Activated T-helper 1 cell treated with Interleukin-2 at 50 U/mL for 16 hours (primary cell): ENCODE results near the gene SYCE3.

Source experiments
- DNase-seq: peaks from one replicate; pipeline ENCODE4 v3.0.0-alpha.2; 2020; ENCODE audit warnings: low read depth

Gene SYCE3

DNA sequence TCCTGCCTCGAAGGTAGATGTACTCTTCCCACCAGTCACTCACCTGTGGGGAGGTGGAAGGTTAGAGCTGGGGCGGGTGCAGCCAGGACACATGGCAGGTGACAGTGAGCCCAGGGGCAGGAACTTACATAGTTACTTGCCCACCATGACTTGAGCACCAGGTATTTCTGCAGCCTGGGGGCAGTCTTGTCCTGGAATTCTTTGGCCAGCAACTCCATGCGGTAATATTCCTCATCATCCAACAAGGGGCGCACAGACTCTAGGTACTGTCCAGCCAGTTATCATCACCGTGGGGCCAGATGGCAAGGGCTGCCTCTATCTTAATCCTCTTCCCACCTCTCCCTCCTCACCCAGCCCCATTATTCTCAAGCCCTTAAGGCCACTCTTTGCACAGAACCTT is 13.4 kb upstream of the SYCE3 start:
- DNase-seq, result no peak

DNA sequence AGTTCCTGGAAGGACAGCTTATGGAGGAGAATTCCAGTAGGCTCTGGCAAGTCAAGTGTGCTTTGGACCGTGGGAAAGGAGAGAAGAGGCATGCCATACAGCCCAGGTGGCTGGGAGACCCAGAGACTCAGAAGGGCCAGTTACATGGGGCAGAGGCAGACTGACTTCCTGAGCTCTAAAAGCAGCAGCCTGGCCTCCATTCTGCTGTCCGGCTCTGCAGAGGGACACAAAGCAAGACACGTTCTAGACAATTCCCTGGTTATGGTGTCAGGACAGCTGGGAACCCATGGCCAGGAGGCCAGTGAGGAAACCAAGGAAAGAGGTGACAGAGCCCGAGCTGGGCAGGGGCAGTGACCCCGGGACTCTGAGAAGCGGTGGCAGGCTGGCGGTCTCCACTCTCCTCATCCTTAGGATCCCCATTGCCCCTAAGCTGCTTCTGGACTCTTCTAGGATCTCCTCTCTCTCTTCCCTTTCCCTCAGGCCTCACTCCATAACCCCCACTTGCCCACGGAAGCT is 12.8 kb upstream of the SYCE3 start:
- DNase-seq, result no peak

DNA sequence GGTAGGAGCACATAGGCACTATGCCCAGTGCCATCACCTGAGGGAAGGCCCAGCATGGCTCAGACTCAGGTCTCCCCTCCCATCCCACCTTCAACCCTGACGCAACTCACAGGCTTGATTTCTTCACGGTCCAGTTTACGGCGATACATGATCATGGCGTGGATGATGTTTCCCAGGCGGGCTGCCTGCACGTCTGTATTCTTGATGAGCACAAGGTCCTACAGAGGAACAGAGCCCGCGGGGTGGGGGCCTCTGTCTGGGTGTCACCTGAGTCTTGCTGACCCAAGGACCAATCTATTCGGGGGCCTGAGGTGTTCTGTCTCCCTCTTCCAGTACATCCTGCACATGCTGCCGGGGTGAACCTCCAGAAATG is 11.7 kb upstream of the SYCE3 start:
- no peak for DNase-seq

DNA sequence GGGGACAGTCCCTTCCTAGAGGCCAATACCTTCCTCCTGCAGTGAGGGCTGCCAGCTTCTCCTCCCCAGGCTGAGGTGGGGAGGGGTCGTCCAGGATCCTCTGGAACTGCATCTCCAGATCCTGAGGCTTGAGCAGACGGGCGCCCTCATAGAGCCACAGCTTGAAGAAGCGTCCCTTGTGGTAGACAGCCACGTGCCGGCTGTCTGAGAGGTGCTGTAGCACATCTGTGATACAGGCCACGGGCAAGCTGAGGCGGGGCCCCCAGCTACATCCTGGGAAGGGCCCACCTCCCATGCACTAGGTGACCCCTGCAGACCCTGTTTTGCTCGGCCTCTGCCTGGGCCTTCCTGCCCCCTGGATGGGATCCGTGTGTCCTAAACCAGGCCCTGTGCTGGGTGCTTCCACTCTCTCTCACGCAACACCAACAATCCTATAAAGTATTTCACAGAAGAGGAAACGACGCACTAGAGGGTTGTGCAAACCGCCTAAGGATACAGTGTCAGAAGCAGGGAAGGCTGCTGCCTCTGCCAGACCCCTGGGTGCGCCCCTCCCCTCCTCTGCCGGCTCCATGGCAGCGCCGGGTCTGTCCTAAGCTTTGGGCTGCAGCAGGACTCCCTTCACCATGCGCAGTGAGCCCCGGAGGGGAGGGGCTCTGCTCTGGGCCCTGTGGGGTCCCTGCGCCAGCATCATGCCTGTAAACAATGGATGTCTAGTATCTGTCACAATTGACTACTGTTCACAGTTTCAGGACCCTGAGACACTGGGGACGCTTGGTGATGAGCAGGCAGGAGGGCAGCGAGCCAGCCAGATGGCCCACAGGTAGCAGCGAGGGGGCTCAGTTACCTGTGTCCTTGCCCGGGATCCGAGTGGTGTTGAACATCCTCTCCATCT is 11.0 kb upstream of the SYCE3 start:
- DNase-seq, result no peak

DNA sequence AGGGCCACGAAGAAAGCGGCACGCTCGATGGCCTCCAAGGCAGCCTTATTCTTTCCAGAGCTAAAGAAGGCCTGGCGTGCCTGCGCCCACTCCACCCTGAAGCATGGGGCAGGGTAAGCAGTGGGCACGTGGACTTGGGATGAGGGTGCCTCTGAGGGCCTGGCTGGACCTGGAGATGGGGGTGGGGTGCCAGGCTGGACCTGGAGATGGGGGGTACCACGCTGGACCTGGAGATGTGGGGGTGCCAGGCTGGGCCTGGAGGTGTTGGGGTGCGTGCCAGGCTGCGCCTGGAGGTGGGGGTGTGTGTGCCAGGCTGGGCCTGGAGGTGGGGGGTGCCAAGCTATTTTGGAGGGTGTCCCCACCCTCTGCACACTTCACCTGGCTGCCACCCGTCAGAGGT is 10.2 kb upstream of the SYCE3 start:
- no peak for DNase-seq

DNA sequence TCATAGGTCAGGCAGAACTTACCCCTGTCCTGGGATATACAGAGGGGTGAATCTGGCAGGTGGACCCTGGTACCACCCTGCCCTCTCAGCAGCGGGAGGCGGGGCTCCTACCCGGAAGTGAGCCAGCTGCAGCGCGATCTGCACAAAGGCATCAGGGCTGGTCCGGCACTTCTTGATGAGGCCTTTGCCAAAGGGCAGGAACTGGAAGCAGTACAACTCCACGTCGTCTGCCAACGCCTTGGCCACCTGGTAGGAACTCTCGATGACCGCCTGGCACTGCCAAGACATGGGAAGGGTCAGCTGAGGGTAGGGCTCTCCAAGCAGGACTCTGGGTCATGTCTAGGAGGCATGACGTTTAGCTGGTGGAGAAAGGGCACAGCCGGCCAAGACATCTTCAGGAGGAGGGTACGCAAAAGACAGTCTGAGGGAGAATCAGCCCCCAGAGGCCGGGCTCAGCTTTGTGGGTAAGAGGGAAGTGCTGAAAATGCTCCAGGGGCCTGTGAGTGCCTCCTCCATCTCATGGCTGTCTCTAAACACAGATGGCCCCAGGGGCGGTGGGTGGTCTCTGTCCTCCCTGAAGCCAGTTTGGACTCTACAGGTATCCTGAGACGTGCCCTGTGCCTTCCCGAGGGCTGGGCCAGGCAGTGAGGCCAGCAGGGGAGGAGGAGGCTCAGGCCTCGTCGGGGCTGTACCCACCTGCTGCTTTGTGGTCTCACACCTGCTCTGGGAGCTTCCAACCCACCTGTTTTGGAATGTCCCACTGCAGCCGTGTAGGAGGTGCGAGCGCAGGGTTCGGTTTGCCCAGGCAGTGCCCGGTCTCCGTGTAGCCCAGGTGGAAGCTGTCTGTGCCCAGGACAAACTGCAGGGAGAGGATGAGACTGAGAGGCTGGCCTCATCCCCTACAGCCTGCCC is 8.8 kb upstream of the SYCE3 start:
- DNase-seq, result no peak

DNA sequence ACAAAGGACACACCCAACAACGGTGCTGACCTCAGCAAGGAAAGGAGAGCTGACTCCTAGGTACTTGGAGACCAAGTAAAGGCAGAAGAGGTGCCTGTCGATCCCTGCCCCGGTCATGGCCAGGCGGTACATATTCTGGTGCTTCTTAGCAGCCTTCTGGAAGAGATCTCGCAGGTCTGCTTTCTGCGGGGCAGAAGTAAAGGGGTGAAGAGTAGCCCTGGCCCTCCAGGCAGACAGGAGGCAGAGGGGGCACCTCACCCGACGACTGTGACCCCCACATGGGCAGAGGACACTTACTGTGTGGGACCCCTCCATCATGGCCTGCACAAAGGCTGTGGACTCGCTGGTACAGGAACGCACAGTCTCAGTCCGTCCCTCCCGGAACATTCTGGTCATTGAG is 8.1 kb upstream of the SYCE3 start:
- no peak for DNase-seq

DNA sequence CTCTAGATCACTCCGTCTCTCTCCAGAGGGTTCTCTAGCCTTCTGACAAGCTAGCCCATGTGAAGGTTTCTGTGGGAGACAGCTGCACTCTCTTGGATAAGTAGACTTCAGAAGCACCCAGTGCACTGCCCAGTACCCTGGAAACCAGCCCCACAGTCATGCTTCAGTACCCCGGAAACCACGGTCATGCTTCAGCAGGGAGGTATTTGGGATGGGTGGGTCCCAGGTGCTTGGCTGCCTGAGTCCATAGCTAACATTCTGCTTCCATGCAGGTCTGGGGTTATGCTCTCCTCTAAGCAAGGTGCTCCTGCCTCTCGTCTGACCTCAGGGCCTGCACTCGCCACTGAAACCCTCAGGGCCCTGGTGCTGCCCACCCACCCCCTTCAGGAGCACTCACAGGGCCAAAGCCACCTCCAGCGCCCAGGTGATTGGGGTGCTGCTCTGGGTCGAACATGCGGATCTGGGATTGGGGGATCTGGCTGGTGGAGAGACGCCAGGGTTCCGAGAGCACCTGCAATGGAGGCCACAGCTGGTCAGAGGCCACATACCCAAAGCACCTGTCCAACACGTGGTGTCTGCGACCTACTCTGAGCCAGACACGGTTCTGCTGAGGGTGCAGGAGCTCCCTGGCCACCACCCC is 7.3 kb upstream of the SYCE3 start:
- no peak for DNase-seq

DNA sequence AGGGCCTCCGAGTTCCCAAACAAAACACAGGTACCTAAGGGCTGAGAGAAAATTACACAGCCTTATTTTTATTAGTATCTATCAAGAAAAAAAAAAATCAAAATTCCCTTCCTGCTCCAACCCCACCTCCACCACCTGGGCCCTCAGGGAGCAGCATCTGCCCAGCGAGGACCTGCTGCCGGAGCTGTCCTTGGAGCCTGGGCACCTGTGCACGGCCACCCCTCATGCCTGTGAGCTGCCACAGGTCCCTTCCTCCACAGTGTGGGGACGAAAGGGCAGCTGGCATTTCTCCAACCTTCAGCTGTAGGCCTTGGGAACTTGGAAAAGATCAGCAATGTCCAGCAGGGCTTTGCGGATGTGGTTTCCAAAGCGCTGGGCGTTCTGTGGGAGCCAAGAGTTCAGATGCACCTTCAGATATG is 6.3 kb upstream of the SYCE3 start:
- no peak for DNase-seq

DNA sequence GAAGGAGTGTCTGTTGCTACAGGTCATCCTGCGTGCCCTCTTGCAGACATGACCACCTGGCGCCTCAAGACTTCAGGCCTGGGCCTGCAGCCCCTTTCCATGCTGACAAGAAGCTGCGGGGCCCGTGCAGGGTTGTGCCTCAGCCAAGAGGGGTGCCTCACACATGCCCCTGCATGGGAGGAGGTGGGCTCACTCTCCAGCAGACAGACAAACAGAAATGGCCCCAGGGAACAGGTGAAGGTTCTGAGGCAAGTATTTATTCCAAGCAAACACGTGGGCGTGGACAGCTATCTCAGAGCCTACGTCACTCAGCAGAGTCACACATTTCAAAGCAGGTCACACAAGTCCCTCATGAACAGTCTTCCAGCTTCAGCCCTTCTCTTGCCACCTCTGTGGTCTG is 5.9 kb upstream of the SYCE3 start:
- DNase-seq, result no peak

DNA sequence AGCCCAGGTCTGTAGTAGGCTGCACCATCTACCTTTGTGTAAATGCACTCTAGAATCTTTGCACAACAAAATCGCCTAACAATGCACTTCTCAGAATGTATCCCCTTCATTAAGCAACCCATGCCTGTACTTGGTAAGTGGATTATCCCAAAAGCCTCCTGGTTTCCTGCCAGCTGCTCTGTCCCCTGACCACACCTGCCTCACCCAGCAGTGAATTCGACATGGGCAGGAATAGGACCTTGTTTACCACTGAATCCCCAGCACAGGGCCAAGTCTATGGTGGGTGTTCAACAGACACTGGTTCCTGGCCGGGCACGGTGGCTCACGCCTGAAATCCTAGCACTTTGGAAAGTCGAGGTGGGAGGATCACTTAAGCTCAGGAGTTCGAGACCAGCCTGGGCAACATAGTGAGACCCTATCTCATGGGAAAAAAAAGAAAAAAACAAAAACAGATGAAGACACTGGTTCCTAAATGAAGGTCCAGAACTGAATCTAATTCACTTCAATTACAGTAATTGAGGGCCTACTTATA is 5.1 kb upstream of the SYCE3 start:
- DNase-seq, result no peak

DNA sequence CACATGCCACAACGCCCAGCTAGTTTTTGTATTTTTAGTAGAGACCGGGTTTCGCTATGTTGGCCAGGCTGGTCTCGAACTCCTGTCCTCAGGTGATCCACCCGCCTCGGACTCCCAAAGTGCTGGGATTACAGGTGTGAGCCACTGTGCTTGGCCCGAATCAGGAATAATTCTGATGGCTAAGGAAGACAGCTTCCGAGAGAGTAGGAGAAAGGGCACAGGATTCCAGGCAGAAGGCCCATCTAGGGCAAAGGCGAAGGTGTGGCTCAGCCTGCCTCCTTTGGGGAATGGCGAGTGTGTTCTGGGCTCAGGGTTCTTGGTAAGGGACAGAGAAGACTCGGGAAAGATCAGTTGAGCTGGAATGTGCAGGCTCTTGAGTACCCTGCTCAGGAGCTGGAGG is 1.6 kb upstream of the SYCE3 start:
- DNase-seq, result no peak

DNA sequence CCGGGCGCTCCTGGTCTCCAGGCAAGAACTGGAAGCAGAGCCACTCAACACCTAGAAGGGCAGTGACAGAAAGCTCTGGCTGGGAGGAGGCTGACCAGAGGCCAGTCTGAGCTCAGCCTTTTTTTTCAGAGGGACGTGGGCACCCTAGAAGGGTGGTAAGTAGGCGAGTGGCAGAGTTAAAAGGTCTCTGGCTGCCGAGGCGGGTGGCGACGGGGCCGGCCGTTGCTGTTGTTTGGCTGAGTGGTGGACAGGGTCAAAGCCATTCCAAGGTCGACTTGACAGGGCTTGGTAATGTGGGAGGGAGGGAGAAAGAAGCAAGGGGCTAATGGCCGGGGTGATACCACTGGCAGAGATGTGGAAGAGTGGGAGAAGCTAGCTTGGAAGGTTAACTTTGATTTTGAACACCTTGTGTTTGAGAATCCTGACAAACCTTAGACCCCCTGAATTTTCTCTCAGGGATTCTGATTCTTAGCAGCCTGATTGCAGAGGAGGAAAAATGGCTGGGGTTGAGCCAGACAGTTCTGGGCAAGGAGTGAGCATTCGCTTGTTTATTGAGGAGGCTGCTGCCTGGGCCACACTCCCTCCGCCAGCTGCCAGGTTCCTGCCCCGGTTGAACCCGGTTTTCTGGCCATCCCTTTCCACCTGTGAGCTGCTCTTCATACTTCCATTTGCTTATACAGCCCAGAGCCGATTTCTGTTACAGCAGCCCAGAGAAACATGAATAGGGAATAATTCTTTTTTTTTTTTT is 868 bp upstream of the SYCE3 start:
- no peak for DNase-seq

DNA sequence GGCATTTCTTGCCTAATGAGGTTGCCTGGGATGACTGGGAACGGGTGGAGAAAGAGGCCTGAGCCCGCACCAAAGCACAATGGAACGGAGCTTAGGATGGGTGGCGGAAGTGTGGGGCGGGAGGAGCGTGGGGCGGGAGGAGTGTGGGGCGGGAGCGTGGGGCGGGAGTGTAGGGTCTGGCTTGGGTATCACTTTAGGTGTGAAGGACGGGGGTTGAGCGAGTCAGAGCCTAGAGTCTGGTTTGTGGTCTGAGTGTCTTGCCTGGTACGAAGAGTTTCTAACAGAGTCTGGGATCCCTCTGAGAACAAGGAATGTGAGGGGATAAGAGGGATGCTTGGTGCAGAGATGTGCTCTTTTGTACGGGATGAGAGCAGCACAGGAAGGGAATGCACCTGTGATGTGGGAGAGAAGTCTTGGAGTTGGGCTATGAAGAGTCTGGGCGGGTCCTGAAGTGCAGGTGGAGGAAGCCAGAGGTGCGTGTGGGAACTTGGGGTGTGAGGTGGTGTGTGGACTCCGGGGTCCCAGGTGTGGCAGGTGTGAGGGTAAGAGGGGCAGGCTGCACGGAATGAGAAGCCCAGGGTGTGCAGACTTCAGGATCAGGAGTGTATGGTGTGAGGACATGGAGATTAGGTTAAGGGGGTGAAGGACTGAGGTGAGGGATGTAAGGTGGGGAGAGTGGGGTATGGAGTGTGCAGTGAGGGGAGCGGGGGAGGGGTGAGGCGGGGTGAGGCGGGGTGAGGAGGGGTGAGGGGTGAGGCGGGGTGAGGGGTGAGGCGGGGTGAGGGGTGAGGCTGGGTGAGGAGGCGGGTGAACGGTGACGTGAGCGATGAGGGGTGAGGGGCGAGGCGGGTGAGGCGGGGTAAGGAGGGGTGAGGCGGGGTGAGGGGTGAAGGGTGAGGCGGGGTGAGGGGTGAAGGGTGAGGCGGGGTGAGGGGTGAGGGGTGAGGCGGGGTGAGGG is 1.0 kb downstream of the SYCE3 start:
- DNase-seq, result no peak

DNA sequence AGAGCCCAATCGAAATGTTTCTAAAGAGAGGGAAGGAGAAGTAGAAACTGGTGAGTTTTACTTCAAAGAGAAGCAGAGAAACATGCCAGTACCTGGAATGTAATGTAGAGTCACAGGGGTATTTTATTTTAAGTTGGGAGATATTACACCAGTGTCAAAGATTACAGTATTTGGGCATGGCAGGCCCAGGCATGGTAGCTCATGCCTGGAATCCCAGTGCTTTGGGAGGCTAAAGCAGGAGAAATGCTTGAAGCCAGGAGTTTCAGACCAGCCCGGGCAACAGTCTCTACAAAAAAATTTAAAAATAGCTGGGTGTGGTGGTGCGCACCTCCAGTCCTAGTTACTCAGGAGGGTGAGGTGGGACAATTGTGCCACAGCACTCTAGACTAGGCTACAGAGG is 2.7 kb downstream of the SYCE3 start:
- DNase-seq, result no peak

DNA sequence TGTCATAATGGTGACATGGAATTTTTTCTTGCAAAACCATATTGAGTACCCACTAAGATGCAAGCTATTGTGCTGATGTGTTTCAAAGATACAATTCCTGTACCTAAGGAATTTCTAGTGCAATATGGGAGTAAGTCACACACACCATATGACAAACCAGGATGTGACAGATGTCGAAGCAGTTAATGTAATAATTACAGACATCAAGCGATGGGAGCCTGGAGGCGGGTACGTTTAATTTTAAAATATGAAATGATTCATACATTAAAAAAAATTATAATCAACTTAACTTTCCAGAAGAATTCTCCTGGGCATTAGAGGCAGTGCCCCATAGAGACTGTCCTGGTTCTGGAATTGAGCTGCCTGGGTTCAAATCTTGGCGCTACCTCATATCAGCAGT is 6.0 kb downstream of the SYCE3 start:
- no peak for DNase-seq

DNA sequence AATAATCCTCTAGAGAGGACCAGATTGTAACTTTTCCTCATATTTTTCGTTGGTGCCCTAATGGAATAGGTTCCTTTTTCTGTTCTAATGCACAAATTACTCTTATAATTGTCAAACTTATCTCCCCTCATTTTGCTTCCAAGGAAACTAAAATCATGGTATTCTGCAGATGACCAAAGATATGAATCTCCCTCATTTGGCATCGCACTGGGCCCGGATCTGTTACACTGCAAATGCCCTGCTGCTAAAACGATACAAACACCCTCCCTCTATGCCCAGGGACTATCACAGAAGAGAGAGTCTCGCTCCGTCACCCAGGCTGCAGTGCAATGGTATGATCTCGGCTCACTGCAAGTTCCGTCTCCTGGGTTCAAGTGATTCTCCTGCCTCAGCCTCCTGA is 9.4 kb downstream of the SYCE3 start:
- no peak for DNase-seq

DNA sequence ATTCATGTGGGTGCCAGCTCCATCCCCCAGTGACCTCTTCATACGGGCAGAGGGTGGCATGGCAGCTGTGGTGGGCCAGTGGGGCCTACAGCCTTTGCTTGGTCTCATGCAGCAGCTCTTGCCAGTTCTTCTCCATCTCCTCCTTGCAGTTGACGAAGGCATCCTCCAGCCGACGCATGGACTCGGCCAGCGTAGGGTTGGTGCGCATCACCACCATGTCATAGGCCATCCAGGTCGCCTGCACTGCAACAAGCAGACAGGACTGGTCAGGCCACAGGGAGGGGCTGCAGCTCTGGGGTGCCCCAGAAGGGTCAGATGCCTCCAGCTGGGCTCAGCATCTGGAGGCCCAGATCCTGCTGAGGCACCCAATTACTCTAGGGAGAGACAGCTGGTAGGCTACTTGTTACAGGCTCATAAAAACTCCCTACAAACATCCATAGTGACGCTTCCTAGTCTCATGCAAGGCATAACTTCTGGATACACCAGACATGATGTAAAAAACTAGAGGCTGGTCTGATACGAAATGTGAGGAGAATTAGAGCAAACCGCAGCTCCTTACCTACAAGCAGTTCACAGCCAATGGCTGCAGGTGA is 11.5 kb downstream of the SYCE3 start:
- DNase-seq, result no peak

DNA sequence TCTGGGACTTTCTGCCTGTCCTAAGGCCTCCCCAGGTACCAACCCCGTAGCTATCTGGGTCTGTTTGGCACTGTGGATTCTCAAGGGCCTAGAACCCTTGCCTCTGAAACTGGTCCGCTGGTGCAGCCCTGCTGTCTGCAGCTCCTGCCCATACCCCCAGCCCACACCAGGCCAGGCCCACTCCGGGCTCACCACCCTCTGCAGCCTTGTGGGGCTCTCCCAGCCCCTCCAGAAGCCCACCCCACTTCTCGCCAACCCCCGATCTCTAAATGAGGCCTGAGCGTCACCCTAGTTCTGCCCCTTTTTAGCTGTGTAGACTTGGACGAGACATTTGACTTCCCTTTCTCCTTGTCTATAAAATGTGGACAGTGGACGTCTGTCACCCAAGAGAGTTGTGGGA is 12.3 kb downstream of the SYCE3 start:
- DNase-seq, result no peak
